H1 (cell line): ENCODE results near the gene TESMIN. TPM values are rescaled to one million over a fixed set of nuclear protein-coding genes. Genes with fewer than 3 reads are reported as not detected.

ENCODE experiments used
- CTCF ChIA-PET: fragments of 300-600 bp; sonication (Branson Sonifier 250); formaldehyde crosslinking; loops from one replicate; lab custom pipeline; 2021; ENCODE audit not compliant: partially characterized antibody; lab: Charles Lee
- POLR2A ChIA-PET: fragments of 300-600 bp; sonication (Branson Sonifier 250); formaldehyde crosslinking; loops from one replicate; lab custom pipeline; 2021; ENCODE audit warnings: inconsistent platforms; ENCODE audit not compliant: partially characterized antibody; lab: Charles Lee
- DNase-seq, 2 experiments: peaks; one replicate each; pipeline versions ENCODE4 v3.0.0 to v3.0.0-alpha.2; 2010 to 2022; ENCODE audit warnings: low spot score in 2 of 2, low read depth in 1 of 2, mixed read lengths in 1 of 2
- FAIRE-seq: peaks from 2 replicates; lab custom pipeline; 2011; peaks lifted over from hg19 to GRCh38; lab: Jason Lieb, UNC
- H2AFZ ChIP-seq: 2 replicates; pipeline ENCODE4 v1.8.1; 2012; ENCODE audit warnings: low read length, inconsistent platforms
- H2AK5ac ChIP-seq: 2 replicates; pipeline ENCODE4 v1.6.1; 2013; ENCODE audit warnings: low read depth, low read length
- H2BK120ac ChIP-seq: replicated peaks from 2 replicates; pipeline ENCODE3; 2013; ENCODE audit warnings: low read depth, low read length, inconsistent platforms
- H2BK12ac ChIP-seq: 2 replicates; pipeline ENCODE4 v1.6.1; 2013; ENCODE audit warnings: low read depth, low read length
- H2BK15ac ChIP-seq: 2 replicates; pipeline ENCODE4 v1.6.1; 2013; ENCODE audit warnings: low read length
- H2BK20ac ChIP-seq: 2 replicates; pipeline ENCODE4 v1.6.1; 2013; ENCODE audit warnings: low read length
- H2BK5ac ChIP-seq: 2 replicates; pipeline ENCODE4 v1.6.1; 2013; ENCODE audit warnings: low read depth, low read length
- H3K14ac ChIP-seq: 2 replicates; pipeline ENCODE4 v1.6.1; 2013; ENCODE audit warnings: inconsistent platforms; ENCODE audit not compliant: insufficient read length
- H3K18ac ChIP-seq: 2 replicates; pipeline ENCODE4 v1.6.1; 2013; ENCODE audit warnings: low read length; ENCODE audit errors: extremely low read depth
- H3K23ac ChIP-seq: 2 replicates; pipeline ENCODE4 v1.6.1; 2013; ENCODE audit warnings: inconsistent platforms; ENCODE audit not compliant: insufficient read length
- H3K23me2 ChIP-seq: 2 replicates; pipeline ENCODE4 v1.6.1; 2013; ENCODE audit warnings: low read depth, low read length
- H3K27ac ChIP-seq: 2 replicates; pipeline ENCODE4 v1.6.1; 2011; ENCODE audit warnings: low read depth, low read length, inconsistent platforms
- H3K27me3 ChIP-seq, 4 experiments: replicated peaks in 1 of 4; 1 replicate in 1 of 4; 2 replicates in 3 of 4; pipeline versions ENCODE4 v1.6.1 to v1.8.1; 2011 to 2013; ENCODE audit warnings: low read length in 3 of 4, mild to moderate bottlenecking in 3 of 4, inconsistent platforms in 2 of 4, mixed read lengths in 2 of 4, moderate library complexity in 1 of 4; ENCODE audit not compliant: control insufficient read depth in 3 of 4, insufficient read depth in 3 of 4; ENCODE audit errors: extremely low read depth in 1 of 4
- H3K36me3 ChIP-seq, 4 experiments: 2 replicates each; pipeline versions ENCODE4 v1.6.1 to v1.8.1; 2011 to 2013; ENCODE audit warnings: mild to moderate bottlenecking in 4 of 4, low read length in 3 of 4, moderate library complexity in 2 of 4, control low read depth in 1 of 4, inconsistent platforms in 1 of 4; ENCODE audit not compliant: insufficient read depth in 4 of 4, control insufficient read depth in 2 of 4
- H3K4ac ChIP-seq: replicated peaks from 2 replicates; pipeline ENCODE3; 2013; ENCODE audit warnings: low read length, low read depth, mixed read lengths, inconsistent platforms; ENCODE audit not compliant: insufficient read length
- H3K4me1 ChIP-seq, 4 experiments: replicated peaks in 1 of 4; 1 replicate in 1 of 4; 2 replicates in 3 of 4; pipeline versions ENCODE4 v1.6.1 to v1.8.1; 2011 to 2013; ENCODE audit warnings: low read length in 3 of 4, inconsistent platforms in 2 of 4, mixed read lengths in 1 of 4; ENCODE audit not compliant: insufficient read depth in 4 of 4, control insufficient read depth in 3 of 4
- H3K4me2 ChIP-seq, 2 experiments: 2 replicates each; pipeline versions ENCODE4 v1.6.1 to v1.8.1; 2011 to 2013; ENCODE audit warnings: low read depth in 2 of 2, low read length in 2 of 2, control low read depth in 1 of 2, inconsistent platforms in 1 of 2, mild to moderate bottlenecking in 1 of 2; ENCODE audit not compliant: insufficient read depth in 1 of 2
- H3K4me3 ChIP-seq, 4 experiments: fragments of 200-600, 300-600 bp in 1 of 4; sonication (generic), shearing (Covaris generic), sonication (Bioruptor Twin) in 1 of 4; 2 replicates each; pipeline versions ENCODE4 v1.5.1 to v1.8.1; 2011 to 2016; ENCODE audit warnings: low read length in 4 of 4, low read depth in 3 of 4, control low read depth in 2 of 4, inconsistent platforms in 2 of 4, mild to moderate bottlenecking in 2 of 4, mixed read lengths in 1 of 4, moderate library complexity in 1 of 4; ENCODE audit not compliant: insufficient read depth in 2 of 4; ENCODE audit errors: extremely low read depth in 1 of 4
- H3K56ac ChIP-seq: replicated peaks from 2 replicates; pipeline ENCODE3; 2013; ENCODE audit warnings: low read depth, mild to moderate bottlenecking, mixed read lengths, low read length, inconsistent platforms; ENCODE audit not compliant: insufficient read length
- H3K79me1 ChIP-seq: 2 replicates; pipeline ENCODE4 v1.6.1; 2013; ENCODE audit warnings: low read depth, low read length, control low read depth
- H3K79me2 ChIP-seq, 2 experiments: 2 replicates each; pipeline versions ENCODE4 v1.6.1 to v1.8.1; 2012 to 2013; ENCODE audit warnings: low read length in 2 of 2, mild to moderate bottlenecking in 2 of 2, inconsistent platforms in 1 of 2; ENCODE audit not compliant: insufficient read depth in 2 of 2, control insufficient read depth in 1 of 2
- H3K9ac ChIP-seq, 4 experiments: replicated peaks in 1 of 4; 1 replicate in 1 of 4; 2 replicates in 3 of 4; pipeline versions ENCODE4 v1.6.1 to v1.8.1; 2011 to 2013; ENCODE audit warnings: low read depth in 3 of 4, low read length in 3 of 4, control low read depth in 2 of 4, mild to moderate bottlenecking in 2 of 4, moderate library complexity in 2 of 4, inconsistent platforms in 1 of 4; ENCODE audit errors: extremely low read depth in 1 of 4
- H3K9me3 ChIP-seq, 2 experiments: 2 replicates each; pipeline versions ENCODE4 v1.6.1 to v1.8.1; 2012 to 2013; ENCODE audit warnings: mild to moderate bottlenecking in 2 of 2, moderate library complexity in 2 of 2, control low read depth in 1 of 2, inconsistent platforms in 1 of 2, low read depth in 1 of 2, low read length in 1 of 2, mixed read lengths in 1 of 2; ENCODE audit not compliant: insufficient read depth in 2 of 2
- H4K20me1 ChIP-seq, 2 experiments: replicated peaks in 1 of 2; 2 replicates each; pipeline versions ENCODE3 to v1.8.1; 2011 to 2013; ENCODE audit warnings: inconsistent platforms in 2 of 2, low read length in 2 of 2, mild to moderate bottlenecking in 1 of 2; ENCODE audit not compliant: insufficient read depth in 2 of 2, control insufficient read depth in 1 of 2
- H4K5ac ChIP-seq: 2 replicates; pipeline ENCODE4 v1.6.1; 2013; ENCODE audit warnings: low read length, low read depth, mixed read lengths, inconsistent platforms; ENCODE audit not compliant: insufficient read length
- H4K8ac ChIP-seq: 2 replicates; pipeline ENCODE4 v1.8.0; 2013; ENCODE audit warnings: mild to moderate bottlenecking, moderate library complexity, low read length, inconsistent platforms; ENCODE audit not compliant: insufficient read depth; ENCODE audit errors: extremely low read depth
- H4K91ac ChIP-seq: replicated peaks from 2 replicates; pipeline ENCODE3; 2013; ENCODE audit warnings: low read length, mixed read lengths, inconsistent platforms; ENCODE audit not compliant: insufficient read length
- EP300 ChIP-seq, 2 experiments: IDR thresholded peaks; 1 replicate in 1 of 2; 2 replicates in 1 of 2; pipeline ENCODE4 v1.6.1; 2011 to 2012; ENCODE audit warnings: low read depth in 2 of 2, low read length in 2 of 2, mild to moderate bottlenecking in 2 of 2, borderline replicate concordance in 1 of 2, inconsistent platforms in 1 of 2, moderate library complexity in 1 of 2
- JUND ChIP-seq: IDR thresholded peaks from 2 replicates; pipeline ENCODE4 v1.6.1; 2011; ENCODE audit warnings: mild to moderate bottlenecking, improper control_type of control experiment, low read length
- SAP30 ChIP-seq: fragments of 300-600 bp; sonication (generic); IDR thresholded peaks from 2 replicates; pipeline ENCODE4 v1.7.1; 2012; ENCODE audit warnings: low read length, moderate library complexity, mild to moderate bottlenecking, inconsistent platforms; ENCODE audit not compliant: insufficient read depth, insufficient replicate concordance
- WGBS, 2 experiments: shearing (Covaris generic) in 1 of 2; methylation state at CpG; one replicate each; pipeline versions ENCODE4 v1.1.6 to v1.1.7; 2013 to 2015; ENCODE audit warnings: low lambda C conversion rate in 2 of 2, mixed read lengths in 2 of 2, inconsistent platforms in 1 of 2, low coverage in 1 of 2, missing lambda C conversion rate in 1 of 2; ENCODE audit not compliant: insufficient replicate concordance in 2 of 2, insufficient coverage in 1 of 2, insufficient read length in 1 of 2; ENCODE audit errors: extremely low coverage in 1 of 2, missing lambda C conversion rate in 1 of 2; 5-methylcytosine and 5-hydroxymethylcytosine counted together
- polyA plus RNA-seq, 7 experiments: library from polyadenylated mRNA; depleted of rRNA in 3 of 7; stranded (reverse) in 5 of 7; unstranded in 2 of 7; fragments of >200 nt in 5 of 7; fragments of 200-250 nt in 2 of 7; gene quantifications; 1 replicate in 5 of 7; 2 replicates in 1 of 7; 4 replicates in 1 of 7; pipeline versions ENCODE4 v1.2.1 to v1.2.3, GENCODE V29; 2011 to 2013; ENCODE audit warnings: missing spikeins in 2 of 7, mixed read lengths in 2 of 7
- total RNA-seq: library from RNA; stranded (reverse); fragmentation: NEBNext Ultra II Directional; extraction: Animal tissue kit (Norgen Biotek cat#: 25700); gene quantifications from 2 replicates; pipeline ENCODE4 v1.2.1, GENCODE V29; 2021

The TESMIN gene
- total and polyA plus RNA-seq, 2 of the 8 experiments (the other 6 are each of a cell fraction or from before 2014, with no cell fraction given), result 22.6 to 61.1 TPM

DNA sequence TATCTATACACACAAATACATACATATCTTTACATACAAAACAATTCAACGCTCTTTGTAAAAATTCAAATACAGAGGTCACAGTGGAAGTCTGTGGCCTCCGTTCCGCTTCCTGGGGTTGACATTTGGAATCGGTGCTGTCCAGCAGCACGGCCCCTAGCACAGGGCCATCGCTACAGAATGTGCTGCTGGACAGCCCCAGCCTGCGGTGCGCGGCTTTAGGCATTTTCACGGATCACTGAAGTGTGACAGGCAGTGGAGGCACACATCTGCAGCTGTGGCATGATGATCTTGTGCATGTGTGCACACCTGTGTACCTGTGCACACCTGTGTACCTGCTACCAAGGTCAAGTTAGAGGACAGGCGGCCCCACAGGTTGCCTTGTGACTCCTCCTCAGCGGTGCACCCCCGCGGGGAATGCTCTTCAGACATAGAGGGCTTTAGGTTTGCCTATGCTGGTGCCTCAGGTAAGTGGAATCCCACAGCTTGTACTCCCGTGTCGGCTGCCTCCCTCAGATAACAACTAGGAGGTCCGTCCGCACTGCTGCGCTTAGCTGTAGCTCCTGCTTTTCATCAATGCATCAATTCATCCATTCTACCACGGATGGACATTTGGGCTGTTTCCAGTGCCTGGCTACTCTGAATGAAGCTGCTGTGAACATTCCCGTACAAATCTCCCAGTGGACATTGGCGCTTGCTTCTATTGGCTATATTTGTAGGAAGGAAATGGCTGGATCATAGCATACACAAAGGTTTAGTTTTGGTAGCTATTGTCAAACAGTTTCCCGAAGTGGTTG, 37.1 kb downstream of the TESMIN start:
- Histone ChIP-seq H2BK12ac (no peak overlapping the region), H3K9ac (no peak overlapping the region), H2AK5ac (no peak overlapping the region), H3K9me3 (no peaks in the 10 kb centered on the region), H2AFZ (no peak overlapping the region), H3K4ac (no peak overlapping the region), H3K23me2 (peaks cover 4% of the 10 kb centered on the region; the same call in 1 of the 2 replicates), H2BK15ac (no peak overlapping the region), H3K14ac (no peak overlapping the region), H3K36me3 (peaks cover 0 to 3% (median 0%) of the 10 kb centered on the region in 4 experiments; a peak in 1 of 8 replicates), H2BK120ac (no peak overlapping the region), H4K91ac (no peak overlapping the region), H4K20me1 (peaks cover 0 to 3% of the 10 kb centered on the region in 2 experiments), H4K5ac (no peak overlapping the region), H3K18ac (no peak overlapping the region), H3K4me2 (no peak overlapping the region), H2BK5ac (no peak overlapping the region), H3K27me3 (no peaks in the 10 kb centered on the region), H2BK20ac (peak overlapping the region; percentile 38; the same call in 1 of the 2 replicates), H3K56ac (no peak overlapping the region), H3K27ac (no peak overlapping the region), H3K4me3 (no peak overlapping the region), H3K79me2 (no peaks in the 10 kb centered on the region), H4K8ac (no peak overlapping the region), H3K4me1 (peaks cover 0 to 7% (median 1%) of the 10 kb centered on the region in 4 experiments; a peak in 4 of 7 replicates), H3K79me1 (no peaks in the 10 kb centered on the region), H3K23ac (no peak overlapping the region)
- no peak for TF ChIP-seq EP300 (IDR thresholded peaks at IDR 0.05; ENCODE audit: borderline replicate concordance in 1 of 2, low read depth in 2 of 2, low read length in 2 of 2)
- no peak for TF ChIP-seq JUND
- TF ChIP-seq SAP30, result no peak
- WGBS, 2 experiments, result 93 to 100% methylated on average over 1 to 23 of the region's 23 CpGs
- CTCF ChIA-PET, result interaction anchor here (0.7 to 3.9 kb wide), 5 partner anchors 11 to 103 kb away, joined by 4 to 12 read pairs (median 6); no protein-coding TSS in a partner anchor
- FAIRE-seq (no peak), DNase-seq (no peak)
- POLR2A ChIA-PET, result interaction anchor here (1.2 to 1.6 kb wide), 2 partner anchors 23 to 31 kb away, joined by 3 to 4 read pairs; no protein-coding TSS in a partner anchor
